K562 (cell line): Measurements from ENCODE around the gene HJV. TPM values are rescaled to one million over a fixed set of nuclear protein-coding genes. Genes with fewer than 3 reads are reported as not detected.
A peak's percentile ranks its signal among the peaks of the same experiment; 100 is the strongest.

Experiments
- ATAC-seq: fragments of 200-7000 bp; cut with Tn5 transposase; 3 replicates; pipeline ENCODE4 v1.9.1; 2020; ENCODE audit warnings: moderate library complexity
- BruUV-seq: library from RNA; stranded (reverse); fragments of 400-500 nt; replicated peaks from 2 replicates; lab custom pipeline; 2021; lab: Mats Ljungman, UMichigan
- CTCF ChIA-PET: fragments of 300-600 bp; formaldehyde crosslinking; extraction: SDS; loops from one replicate; lab custom pipeline; 2021; ENCODE audit warnings: low intra/inter-chr PET ratio; lab: Yijun Ruan, JAX
- POLR2A ChIA-PET: fragments of 300-600, 350-650 bp; sonication (Branson Sonifier 250); formaldehyde crosslinking; extraction: SDS; loops from one replicate; lab custom pipeline; 2021; ENCODE audit warnings: antibody characterized with exemption, inconsistent platforms; lab: Yijun Ruan, JAX
- DNase-seq, 4 experiments: peaks; one replicate each; pipeline versions ENCODE4 v3.0.0 to v3.0.0-alpha.2; 2011 to 2018; ENCODE audit warnings: low spot score in 3 of 4, mixed read lengths in 3 of 4; ENCODE audit errors: extremely low read depth in 1 of 4
- FAIRE-seq: peaks from 2 replicates; lab custom pipeline; 2011; peaks lifted over from hg19 to GRCh38; lab: Jason Lieb, UNC
- H2AFZ ChIP-seq: 2 replicates; pipeline ENCODE4 v1.6.0; 2011; ENCODE audit warnings: low read depth, low read length, control low read depth, inconsistent platforms
- H3K27ac ChIP-seq: fragments of 200-600 bp; 3 replicates; pipeline ENCODE4 v1.8.0; 2011; ENCODE audit warnings: low read depth, mild to moderate bottlenecking, control low read depth, inconsistent platforms, low read length, moderate library complexity, mixed read lengths; ENCODE audit errors: extremely low read depth
- H3K27me3 ChIP-seq, 2 experiments: fragments of 300-600 bp in 1 of 2; 2 replicates in 1 of 2; 3 replicates in 1 of 2; pipeline versions ENCODE4 v1.6.0 to v1.8.0; 2011; ENCODE audit warnings: inconsistent platforms in 2 of 2, low read length in 2 of 2, mild to moderate bottlenecking in 1 of 2, mixed read lengths in 1 of 2, moderate library complexity in 1 of 2; ENCODE audit not compliant: control insufficient read depth in 2 of 2, insufficient read depth in 2 of 2
- H3K36me3 ChIP-seq: fragments of 300-600 bp; 3 replicates; pipeline ENCODE4 v1.8.0; 2011; ENCODE audit warnings: mild to moderate bottlenecking, low read length, inconsistent platforms; ENCODE audit not compliant: control insufficient read depth, insufficient read depth
- H3K4me1 ChIP-seq, 2 experiments: fragments of 200-600 bp in 1 of 2; replicated peaks in 1 of 2; 2 replicates in 1 of 2; 3 replicates in 1 of 2; pipeline versions ENCODE4 v1.5.1 to v1.8.0; 2011; ENCODE audit warnings: inconsistent platforms in 2 of 2, low read length in 2 of 2, mild to moderate bottlenecking in 1 of 2, mixed read lengths in 1 of 2, moderate library complexity in 1 of 2; ENCODE audit not compliant: control insufficient read depth in 2 of 2, insufficient read depth in 2 of 2
- H3K4me2 ChIP-seq: 2 replicates; pipeline ENCODE4 v1.6.1; 2011; ENCODE audit warnings: low read length, control low read depth, inconsistent platforms, mixed read lengths; ENCODE audit not compliant: insufficient read depth
- H3K4me3 ChIP-seq: fragments of 200-600 bp; sonication (generic), shearing (Covaris generic); 2 replicates; pipeline ENCODE4 v1.5.1; 2016; ENCODE audit warnings: control low read depth, inconsistent platforms
- H3K79me2 ChIP-seq: fragments of 200-600 bp; 3 replicates; pipeline ENCODE4 v1.8.0; 2011; ENCODE audit warnings: low read length, inconsistent platforms; ENCODE audit not compliant: control insufficient read depth, insufficient read depth
- H3K9ac ChIP-seq, 2 experiments: 2 replicates each; pipeline versions ENCODE4 v1.6.0 to v1.6.1; 2011; ENCODE audit warnings: low read depth in 2 of 2, low read length in 2 of 2, control low read depth in 1 of 2, inconsistent platforms in 1 of 2, mild to moderate bottlenecking in 1 of 2, mixed read lengths in 1 of 2; ENCODE audit not compliant: insufficient read depth in 1 of 2
- H3K9me1 ChIP-seq: one replicate; pipeline ENCODE4 v1.6.0; 2011; ENCODE audit warnings: inconsistent platforms, mild to moderate bottlenecking, low read length, moderate library complexity; ENCODE audit not compliant: control insufficient read depth, insufficient read depth
- H3K9me3 ChIP-seq: replicated peaks from 2 replicates; pipeline ENCODE4 v1.5.1; 2011; ENCODE audit warnings: low read depth, low read length, inconsistent platforms; ENCODE audit not compliant: control insufficient read depth, insufficient read depth
- H4K20me1 ChIP-seq: replicated peaks from 2 replicates; pipeline ENCODE4 v1.6.1; 2011; ENCODE audit warnings: low read length, inconsistent platforms, mixed read lengths; ENCODE audit not compliant: control insufficient read depth, insufficient read depth
- ARNT ChIP-seq, 2 experiments: fragments of 450-650 bp; IDR thresholded peaks; 2 replicates each; pipeline ENCODE4 v1.6.1; 2016; ENCODE audit warnings: mild to moderate bottlenecking in 1 of 2
- CBFA2T3 ChIP-seq: fragments of 450-650 bp; IDR thresholded peaks from 2 replicates; pipeline ENCODE4 v1.6.1; 2017
- CEBPB ChIP-seq: fragments of 450-650 bp; IDR thresholded peaks from 2 replicates; pipeline ENCODE4 v1.6.1; 2016; ENCODE audit warnings: missing genetic modification characterization, missing compliant biosample characterization
- CHD7 ChIP-seq: fragments of 200-600 bp; sonication (generic); IDR thresholded peaks from one replicate; pipeline ENCODE4 v1.6.1; 2012; ENCODE audit warnings: mild to moderate bottlenecking, low read depth, low read length, inconsistent platforms
- DLX4 ChIP-seq: fragments of 250-450 bp; sonication (Bioruptor Pico); IDR thresholded peaks from 2 replicates; pipeline ENCODE4 v1.6.1; 2021; ENCODE audit warnings: mild to moderate bottlenecking
- PREB ChIP-seq: sonication (generic); formaldehyde crosslinking; IDR thresholded peaks from 2 replicates; pipeline ENCODE4 v1.8.1; 2023; ENCODE audit warnings: mild to moderate bottlenecking, missing genetic modification reagents
- TRIM24 ChIP-seq, 2 experiments: fragments of 450-650 bp; IDR thresholded peaks; 2 replicates each; pipeline ENCODE4 v1.6.1; 2016
- ZNF431 ChIP-seq: sonication (generic); formaldehyde crosslinking; IDR thresholded peaks from 2 replicates; pipeline ENCODE4 v1.8.0; 2022; ENCODE audit warnings: mild to moderate bottlenecking, missing genetic modification reagents
- WGBS: fragments of 100-300 bp; shearing (Covaris generic); methylation state at CpG from one replicate; pipeline ENCODE4 v1.1.6; 2016; ENCODE audit warnings: low coverage, mixed read lengths; ENCODE audit not compliant: insufficient coverage; ENCODE audit errors: missing lambda C conversion rate; 5-methylcytosine and 5-hydroxymethylcytosine counted together
- in situ Hi-C: fragments of 300-500 bp; cut with MboI; formaldehyde crosslinking; loops from 4 replicates; pipeline ENCODE4 v1.15.0; 2018; ENCODE audit warnings: inconsistent platforms, mixed read lengths
- intact Hi-C: fragments of 100-400 bp; cut with micrococcal nuclease; formaldehyde crosslinking; loops from 2 replicates; pipeline ENCODE4 v1.14.2; 2022
- polyA plus RNA-seq, 8 experiments: library from polyadenylated mRNA; depleted of rRNA in 4 of 8; stranded (reverse) in 5 of 8; unstranded in 3 of 8; fragments of >200 nt; fragmentation: Nextera tagmentation in 2 of 8; fragmentation: Illumina TruSeq in 1 of 8; extraction: Ambion mirVana in 2 of 8; extraction: Trizol in 1 of 8; gene quantifications; 2 replicates each; pipeline versions ENCODE4 v1.2.1 to v1.2.3, GENCODE V29; 2011 to 2014; ENCODE audit warnings: inconsistent platforms in 1 of 8, missing spikeins in 1 of 8
- total RNA-seq, 7 experiments: library from RNA; depleted of rRNA in 6 of 7; stranded (reverse); fragments of >200 nt in 6 of 7; fragmentation: Illumina TruSeq in 2 of 7; extraction: Trizol in 2 of 7; gene quantifications; 2 replicates each; pipeline versions ENCODE4 v1.2.1 to v1.2.3, GENCODE V29; 2011 to 2021; ENCODE audit warnings: low replicate concordance in 1 of 7

The HJV gene
- total and polyA plus RNA-seq, 9 of the 15 experiments (the other 6 are each of a cell fraction or from before 2014, with no cell fraction given), result 1.0 to 6.6 (median 2.4) TPM

- TF ChIP-seq CEBPB (tag) (peak; percentile 63; the same call in 1 of the 2 replicates), TRIM24 (IDR thresholded peaks at IDR 0.05) (no peak)
Measured at GRCh38 chr1:146007489-146008133, 13.9 kb downstream of the HJV start (continued).

- Histone ChIP-seq H3K4me1 (peaks cover 20 to 37% of the 10 kb centered on the region in 2 experiments; a peak in 4 of 5 replicates), H3K79me2 (peaks cover 17% of the 10 kb centered on the region), H4K20me1 (no peaks in the 10 kb centered on the region), H3K36me3 (no peaks in the 10 kb centered on the region), H2AFZ (peak overlapping the region; percentile 28; the same call in 1 of the 2 replicates), H3K4me2 (no peak overlapping the region), H3K9me1 (no peaks in the 10 kb centered on the region), H3K4me3 (no peak overlapping the region), H3K9ac (peak overlapping the region in 1 of 2 experiments; percentile 73; a peak in 1 of 4 replicates), H3K9me3 (no peaks in the 10 kb centered on the region), H3K27me3 (no peaks in the 10 kb centered on the region), H3K27ac (no peak overlapping the region)
- in situ Hi-C loops (no loop called here), intact Hi-C loops (no loop called here)
- DNase-seq (no peak), ATAC-seq (no peak), FAIRE-seq (no peak)
- CTCF ChIA-PET, result no interaction called here
- BruUV-seq, result no TSS peak
- 63% methylated on average over 2 of the region's 2 CpGs for WGBS
- POLR2A ChIA-PET, result interaction anchor here (0.8 to 4.3 kb wide), 3 partner anchors 9 to 13 kb away, joined by 4 to 25 read pairs (median 8); no protein-coding TSS in a partner anchor
- no peak for TF ChIP-seq CHD7
- no peak for TF ChIP-seq ARNT (IDR thresholded peaks at IDR 0.05)
- TF ChIP-seq PREB, result no peak
- TF ChIP-seq CBFA2T3, result no peak
- no peak for TF ChIP-seq DLX4
- TF ChIP-seq ZNF431 (CRISPR knock-in tag), result no peak
Measured at GRCh38 chr1:146001709-146002108, 19.8 kb downstream of the HJV start.
